GM20000 (cell line): ENCODE data around the gene ZNF561.

Experiments
- DNase-seq: peaks from one replicate; pipeline ENCODE4 v3.0.0; 2012; ENCODE audit warnings: low spot score
- CTCF ChIP-seq: IDR thresholded peaks from 2 replicates; pipeline ENCODE4 v1.5.1; 2012; ENCODE audit warnings: mild to moderate bottlenecking, control low read depth; ENCODE audit errors: extremely low read depth, missing control alignments

Gene ZNF561

GRCh38 chr19:9570255-9570654, 50.8 kb downstream of the ZNF561 start:
- no peak for TF ChIP-seq CTCF
- no peak for DNase-seq

- no peak for TF ChIP-seq CTCF
- DNase-seq: no peak
Measured at GRCh38 chr19:9566729-9567128, 54.3 kb downstream of the ZNF561 start.

- no peak for TF ChIP-seq CTCF
- no peak for DNase-seq
Measured at GRCh38 chr19:9565900-9566705, 54.9 kb downstream of the ZNF561 start.
